Measurements from ENCODE around the gene GCSH. TPM values are rescaled to one million over a fixed set of nuclear protein-coding genes. Genes with fewer than 3 reads are reported as not detected.

GCSH gene
- polyA plus RNA-seq, 2 donors = 14.8 to 19.9 TPM

DNA sequence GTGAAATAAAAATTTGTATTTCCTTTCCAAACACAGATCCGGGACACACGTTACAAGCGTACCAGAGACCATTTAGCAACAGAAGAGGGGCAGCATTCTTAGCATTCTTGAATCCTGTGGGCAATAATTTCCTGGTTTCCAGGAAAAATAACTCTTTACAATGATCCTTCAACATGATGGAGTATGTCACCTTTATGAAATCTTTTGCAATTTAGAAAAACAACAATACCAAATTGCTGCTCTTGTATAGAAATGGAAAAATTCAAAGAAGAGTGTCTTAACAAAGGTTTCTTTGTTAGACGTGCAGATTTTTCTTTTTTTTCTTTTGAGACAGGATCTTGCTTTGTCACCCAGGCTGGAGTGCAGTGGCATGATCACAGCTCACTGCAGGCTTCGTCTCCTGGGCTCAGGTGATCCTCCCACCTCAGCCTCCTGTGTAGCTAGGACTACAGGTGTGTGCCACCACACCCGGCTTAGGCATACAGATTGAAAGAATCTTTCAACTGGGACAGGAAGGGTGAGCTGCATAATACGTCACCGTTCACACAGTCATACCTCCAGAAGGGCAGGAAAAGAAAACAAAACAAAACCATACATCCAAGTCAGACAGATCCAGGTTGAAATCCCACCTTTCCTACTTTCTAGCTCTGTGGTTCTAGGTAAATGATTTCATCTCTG is 10.8 kb upstream of the GCSH start:
- no peaks in the 10 kb centered on the region for H3K27me3 ChIP-seq (ENCODE audit: control insufficient read depth in 1 of 2, insufficient read depth in 2 of 2, low read length in 2 of 2)
- H3K4me3 ChIP-seq (ENCODE audit: low read depth in 1 of 2, low read length in 2 of 2) = no peak overlapping the region
- WGBS, 2 donors = 60 to 62% methylated on average over 8 of the region's 8 CpGs

DNA sequence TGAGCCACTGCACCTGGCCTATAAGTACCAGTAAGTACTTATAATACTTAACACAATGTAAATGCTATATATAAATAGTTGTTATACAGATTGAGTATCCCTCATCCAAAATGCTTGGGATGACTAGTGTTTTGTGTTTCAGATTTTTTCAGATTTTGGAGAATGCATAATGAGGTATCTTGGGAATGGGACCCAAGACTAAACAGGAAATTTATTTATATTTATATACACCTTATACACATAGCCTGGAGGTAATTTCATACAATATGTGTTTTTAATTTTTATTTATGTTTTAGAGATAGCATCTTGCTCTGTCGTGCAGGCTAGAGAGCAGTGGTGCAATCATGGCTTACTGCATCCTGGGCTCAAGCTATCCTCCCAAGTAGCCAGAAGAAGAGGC is 9.8 kb upstream of the GCSH start:
- no peaks in the 10 kb centered on the region for H3K9me3 ChIP-seq (ENCODE audit: control insufficient read depth in 2 of 2, insufficient read depth in 1 of 2, low read depth in 1 of 2, low read length in 1 of 2)
- H3K36me3 ChIP-seq (ENCODE audit: control insufficient read depth in 2 of 2, insufficient read depth in 2 of 2, low read length in 1 of 2) = no peaks in the 10 kb centered on the region
- H3K4me1 ChIP-seq (ENCODE audit: control insufficient read depth in 2 of 2, insufficient read depth in 2 of 2, low read length in 1 of 2) = no peaks in the 10 kb centered on the region
- no peaks in the 10 kb centered on the region for H3K27me3 ChIP-seq (ENCODE audit: control insufficient read depth in 1 of 2, insufficient read depth in 2 of 2, low read length in 2 of 2)
- H3K4me3 ChIP-seq (ENCODE audit: low read depth in 1 of 2, low read length in 2 of 2) = no peak overlapping the region
- WGBS, 2 donors = 83% methylated on average over 1 of the region's 1 CpG
- H3K27ac ChIP-seq (ENCODE audit: low read depth in 2 of 2, low read length in 1 of 2) = no peak overlapping the region

More for the DNA sequence above, 10.8 kb upstream of the GCSH start:
- Histone ChIP-seq H3K27ac (ENCODE audit: low read depth in 2 of 2, low read length in 1 of 2) (no peak overlapping the region), H3K4me1 (ENCODE audit: control insufficient read depth in 2 of 2, insufficient read depth in 2 of 2, low read length in 1 of 2) (no peaks in the 10 kb centered on the region), H3K36me3 (ENCODE audit: control insufficient read depth in 2 of 2, insufficient read depth in 2 of 2, low read length in 1 of 2) (no peaks in the 10 kb centered on the region), H3K9me3 (ENCODE audit: control insufficient read depth in 2 of 2, insufficient read depth in 1 of 2, low read depth in 1 of 2, low read length in 1 of 2) (no peaks in the 10 kb centered on the region)

DNA sequence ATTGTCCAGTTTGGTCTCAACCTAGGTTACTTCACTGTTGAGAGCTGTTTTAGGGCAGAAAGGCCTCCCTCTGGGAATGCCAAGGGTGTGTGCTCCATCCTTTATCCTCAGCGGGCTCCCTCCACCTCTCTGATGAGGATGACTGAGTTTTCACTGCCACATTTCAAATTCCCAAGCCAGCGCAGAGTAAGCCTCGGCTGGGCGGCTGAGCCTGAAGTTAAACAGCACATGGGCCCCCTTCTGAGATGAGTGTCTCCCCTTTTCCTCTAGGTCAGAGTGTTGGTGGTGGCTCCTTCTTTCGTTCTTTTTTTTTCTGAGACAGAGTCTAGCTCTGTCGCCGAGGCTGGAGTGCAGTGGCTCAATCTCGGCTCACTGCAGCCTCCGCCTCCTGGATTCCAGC is 5.5 kb upstream of the GCSH start:
- Histone ChIP-seq H3K27me3 (ENCODE audit: control insufficient read depth in 1 of 2, insufficient read depth in 2 of 2, low read length in 2 of 2) (no peaks in the 10 kb centered on the region), H3K27ac (ENCODE audit: low read depth in 2 of 2, low read length in 1 of 2) (no peak overlapping the region), H3K4me3 (ENCODE audit: low read depth in 1 of 2, low read length in 2 of 2) (no peak overlapping the region), H3K9me3 (ENCODE audit: control insufficient read depth in 2 of 2, insufficient read depth in 1 of 2, low read depth in 1 of 2, low read length in 1 of 2) (no peaks in the 10 kb centered on the region), H3K4me1 (ENCODE audit: control insufficient read depth in 2 of 2, insufficient read depth in 2 of 2, low read length in 1 of 2) (peaks cover 0 to 3% of the 10 kb centered on the region in 2 donors), H3K36me3 (ENCODE audit: control insufficient read depth in 2 of 2, insufficient read depth in 2 of 2, low read length in 1 of 2) (no peaks in the 10 kb centered on the region)
- 92 to 94% methylated on average over 9 of the region's 9 CpGs for WGBS, 2 donors

DNA sequence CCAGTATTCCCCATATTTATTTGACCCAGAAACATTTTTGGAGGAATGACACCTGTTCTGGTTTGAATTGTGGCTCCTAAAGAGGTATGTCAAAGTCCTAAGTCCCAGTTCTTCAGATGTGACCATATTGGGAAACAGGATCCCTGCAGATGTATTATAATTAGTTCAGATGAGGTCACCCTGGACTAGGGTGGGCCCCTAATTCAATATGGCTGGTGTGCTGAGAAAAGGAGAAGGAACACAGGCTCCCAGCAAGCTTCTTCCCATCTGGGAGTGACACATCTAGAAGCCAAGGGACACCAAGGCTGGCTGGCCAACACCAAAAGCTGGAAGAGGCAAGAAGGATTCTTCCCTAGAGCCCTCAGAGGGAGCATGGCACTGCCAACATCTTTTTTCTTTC is 3.8 kb upstream of the GCSH start:
- Histone ChIP-seq H3K9me3 (ENCODE audit: control insufficient read depth in 2 of 2, insufficient read depth in 1 of 2, low read depth in 1 of 2, low read length in 1 of 2) (no peaks in the 10 kb centered on the region), H3K27me3 (ENCODE audit: control insufficient read depth in 1 of 2, insufficient read depth in 2 of 2, low read length in 2 of 2) (no peaks in the 10 kb centered on the region), H3K36me3 (ENCODE audit: control insufficient read depth in 2 of 2, insufficient read depth in 2 of 2, low read length in 1 of 2) (no peaks in the 10 kb centered on the region), H3K27ac (ENCODE audit: low read depth in 2 of 2, low read length in 1 of 2) (no peak overlapping the region), H3K4me3 (ENCODE audit: low read depth in 1 of 2, low read length in 2 of 2) (no peak overlapping the region), H3K4me1 (ENCODE audit: control insufficient read depth in 2 of 2, insufficient read depth in 2 of 2, low read length in 1 of 2) (peaks cover 0 to 4% of the 10 kb centered on the region in 2 donors)

DNA sequence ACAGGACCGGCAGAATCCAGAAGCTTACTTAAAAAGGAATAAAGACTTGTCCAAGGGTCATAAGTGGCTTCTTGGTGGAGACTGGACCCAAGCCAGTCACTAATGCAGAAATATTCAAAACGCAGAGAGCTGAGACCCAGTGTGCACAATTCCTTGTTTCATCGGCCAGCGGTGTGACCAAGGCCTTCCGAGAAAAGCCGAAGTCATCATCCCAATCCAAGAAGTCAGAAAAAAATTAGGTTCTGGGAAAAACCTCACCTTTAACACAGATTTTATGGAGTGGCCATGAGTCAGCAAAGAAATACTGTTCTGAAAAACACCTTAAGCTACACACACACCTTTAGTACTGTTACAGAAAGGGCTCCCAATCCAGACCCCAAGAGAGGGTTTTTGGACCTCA is 1.0 kb upstream of the GCSH start:
- no peaks in the 10 kb centered on the region for H3K9me3 ChIP-seq (ENCODE audit: control insufficient read depth in 2 of 2, insufficient read depth in 1 of 2, low read depth in 1 of 2, low read length in 1 of 2)
- H3K27me3 ChIP-seq (ENCODE audit: control insufficient read depth in 1 of 2, insufficient read depth in 2 of 2, low read length in 2 of 2) = no peaks in the 10 kb centered on the region
- peaks cover 0 to 4% of the 10 kb centered on the region in 2 donors for H3K4me1 ChIP-seq (ENCODE audit: control insufficient read depth in 2 of 2, insufficient read depth in 2 of 2, low read length in 1 of 2)
- WGBS, 2 donors = 93 to 97% methylated on average over 6 of the region's 6 CpGs
- peak overlapping the region in 1 of 2 donors; percentile 20 for H3K4me3 ChIP-seq (ENCODE audit: low read depth in 1 of 2, low read length in 2 of 2)
- no peaks in the 10 kb centered on the region for H3K36me3 ChIP-seq (ENCODE audit: control insufficient read depth in 2 of 2, insufficient read depth in 2 of 2, low read length in 1 of 2)
- no peak overlapping the region for H3K27ac ChIP-seq (ENCODE audit: low read depth in 2 of 2, low read length in 1 of 2)

DNA sequence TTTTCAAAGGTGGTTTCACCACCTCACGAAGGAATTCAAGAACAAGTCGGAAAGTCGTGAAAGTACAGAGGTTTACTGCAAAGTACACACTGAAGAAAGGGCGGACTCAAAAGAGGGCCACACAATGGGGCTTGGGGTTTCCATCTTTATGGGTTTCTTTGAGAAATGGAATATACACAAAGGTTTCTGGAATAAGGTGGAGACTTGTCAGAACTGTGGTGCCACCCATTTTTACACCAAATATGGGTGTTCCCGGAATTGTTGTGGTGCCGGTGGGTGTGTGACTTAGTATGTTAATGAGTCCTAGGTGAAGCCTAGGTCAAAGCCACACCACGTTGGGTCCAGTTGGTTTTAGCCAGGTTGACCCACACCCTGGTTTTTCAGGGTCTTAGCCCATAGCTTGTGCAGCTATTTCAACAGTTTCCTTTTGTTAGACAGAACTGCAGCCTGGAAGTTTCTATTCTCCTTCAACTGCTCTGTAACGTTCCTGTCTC is 567 bp upstream of the GCSH start:
- peak overlapping the region; percentile 64 to 76 for H3K27ac ChIP-seq (ENCODE audit: low read depth in 2 of 2, low read length in 1 of 2)
- no peaks in the 10 kb centered on the region for H3K9me3 ChIP-seq (ENCODE audit: control insufficient read depth in 2 of 2, insufficient read depth in 1 of 2, low read depth in 1 of 2, low read length in 1 of 2)
- H3K36me3 ChIP-seq (ENCODE audit: control insufficient read depth in 2 of 2, insufficient read depth in 2 of 2, low read length in 1 of 2) = no peaks in the 10 kb centered on the region
- H3K27me3 ChIP-seq (ENCODE audit: control insufficient read depth in 1 of 2, insufficient read depth in 2 of 2, low read length in 2 of 2) = no peaks in the 10 kb centered on the region
- peak overlapping the region in 1 of 2 donors; percentile 20 for H3K4me3 ChIP-seq (ENCODE audit: low read depth in 1 of 2, low read length in 2 of 2)
- WGBS, 2 donors = 43 to 51% methylated on average over 8 of the region's 8 CpGs
- H3K4me1 ChIP-seq (ENCODE audit: control insufficient read depth in 2 of 2, insufficient read depth in 2 of 2, low read length in 1 of 2) = peaks cover 0 to 4% of the 10 kb centered on the region in 2 donors

DNA sequence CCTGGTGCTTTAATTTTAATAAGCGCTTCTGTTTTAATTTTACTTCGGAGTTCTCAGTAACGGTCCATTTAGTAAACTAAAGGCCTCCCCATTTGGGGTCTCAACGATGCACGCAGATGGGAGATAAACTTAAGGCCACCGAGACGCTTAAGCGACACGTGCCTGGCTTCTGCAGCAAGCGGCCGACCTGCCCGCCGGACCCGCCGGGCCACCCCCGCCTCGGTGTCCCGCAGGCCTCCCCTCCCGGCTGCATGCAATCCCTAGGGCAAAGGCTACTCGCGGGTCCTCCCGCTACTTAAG is 592 bp downstream of the GCSH start:
- Histone ChIP-seq H3K27ac (ENCODE audit: low read depth in 2 of 2, low read length in 1 of 2) (peak overlapping the region; percentile 76 to 78), H3K4me3 (ENCODE audit: low read depth in 1 of 2, low read length in 2 of 2) (peak overlapping the region; percentile 72 to 87)
- WGBS, 2 donors = 0 to 1% methylated on average over 22 of the region's 22 CpGs

DNA sequence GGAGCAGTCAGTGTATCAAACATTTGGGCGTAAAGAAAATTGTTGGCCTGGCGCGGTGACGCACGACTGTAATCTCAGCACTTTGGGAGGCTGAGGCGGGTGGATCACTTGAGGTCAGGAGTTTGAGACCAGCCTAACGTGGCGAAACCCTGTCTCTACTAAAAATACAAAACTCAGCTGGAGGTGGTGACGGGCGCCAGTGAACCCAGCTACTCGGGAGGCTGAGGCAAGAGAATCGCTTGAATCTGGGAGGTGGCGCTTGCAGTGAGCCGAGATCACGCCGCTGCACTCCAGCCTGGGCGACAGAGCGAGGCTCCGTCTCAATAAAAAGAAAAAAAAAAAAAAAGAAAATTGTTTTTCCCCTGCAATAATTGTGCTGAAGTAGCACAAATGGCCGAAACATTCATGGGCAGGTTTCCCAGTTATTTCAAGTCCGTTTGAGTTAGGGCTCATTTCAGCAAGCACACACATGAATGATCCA is 1.4 kb downstream of the GCSH start:
- 72 to 73% methylated on average over 21 of the region's 21 CpGs for WGBS, 2 donors

More for the DNA sequence above, 592 bp downstream of the GCSH start:
- no peaks in the 10 kb centered on the region for H3K27me3 ChIP-seq (ENCODE audit: control insufficient read depth in 1 of 2, insufficient read depth in 2 of 2, low read length in 2 of 2)
- H3K4me1 ChIP-seq (ENCODE audit: control insufficient read depth in 2 of 2, insufficient read depth in 2 of 2, low read length in 1 of 2) = peaks cover 0 to 4% of the 10 kb centered on the region in 2 donors
- no peaks in the 10 kb centered on the region for H3K36me3 ChIP-seq (ENCODE audit: control insufficient read depth in 2 of 2, insufficient read depth in 2 of 2, low read length in 1 of 2)
- no peaks in the 10 kb centered on the region for H3K9me3 ChIP-seq (ENCODE audit: control insufficient read depth in 2 of 2, insufficient read depth in 1 of 2, low read depth in 1 of 2, low read length in 1 of 2)

DNA sequence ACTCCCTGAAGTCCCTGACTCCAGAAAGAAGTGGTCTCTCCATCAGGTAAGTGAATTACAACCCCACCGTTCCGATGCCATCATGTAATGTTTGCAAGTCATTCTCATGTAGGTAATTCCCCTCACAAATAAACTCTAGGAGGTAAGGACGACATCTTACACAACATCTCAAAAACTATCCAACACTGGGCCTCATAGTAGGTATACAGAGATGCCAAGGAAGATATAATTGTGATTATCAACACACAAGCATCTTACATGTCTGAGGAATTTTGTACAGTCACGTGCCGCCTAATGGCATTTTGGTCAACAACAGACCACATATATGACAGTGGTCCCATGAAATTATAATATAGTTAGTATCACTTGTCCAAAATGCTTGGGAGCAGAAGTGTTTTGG is 7.4 kb downstream of the GCSH start:
- H3K4me3 ChIP-seq (ENCODE audit: low read depth in 1 of 2, low read length in 2 of 2) = no peak overlapping the region
- no peaks in the 10 kb centered on the region for H3K9me3 ChIP-seq (ENCODE audit: control insufficient read depth in 2 of 2, insufficient read depth in 1 of 2, low read depth in 1 of 2, low read length in 1 of 2)
- no peak overlapping the region for H3K27ac ChIP-seq (ENCODE audit: low read depth in 2 of 2, low read length in 1 of 2)
- H3K4me1 ChIP-seq (ENCODE audit: control insufficient read depth in 2 of 2, insufficient read depth in 2 of 2, low read length in 1 of 2) = no peaks in the 10 kb centered on the region
- H3K36me3 ChIP-seq (ENCODE audit: control insufficient read depth in 2 of 2, insufficient read depth in 2 of 2, low read length in 1 of 2) = no peaks in the 10 kb centered on the region
- 96% methylated on average over 5 of the region's 5 CpGs for WGBS, 2 donors
- no peaks in the 10 kb centered on the region for H3K27me3 ChIP-seq (ENCODE audit: control insufficient read depth in 1 of 2, insufficient read depth in 2 of 2, low read length in 2 of 2)

More for the DNA sequence above, 1.4 kb downstream of the GCSH start:
- Histone ChIP-seq H3K9me3 (ENCODE audit: control insufficient read depth in 2 of 2, insufficient read depth in 1 of 2, low read depth in 1 of 2, low read length in 1 of 2) (no peaks in the 10 kb centered on the region), H3K4me1 (ENCODE audit: control insufficient read depth in 2 of 2, insufficient read depth in 2 of 2, low read length in 1 of 2) (peaks cover 0 to 4% of the 10 kb centered on the region in 2 donors), H3K27me3 (ENCODE audit: control insufficient read depth in 1 of 2, insufficient read depth in 2 of 2, low read length in 2 of 2) (no peaks in the 10 kb centered on the region), H3K27ac (ENCODE audit: low read depth in 2 of 2, low read length in 1 of 2) (no peak overlapping the region), H3K36me3 (ENCODE audit: control insufficient read depth in 2 of 2, insufficient read depth in 2 of 2, low read length in 1 of 2) (no peaks in the 10 kb centered on the region), H3K4me3 (ENCODE audit: low read depth in 1 of 2, low read length in 2 of 2) (no peak overlapping the region)

DNA sequence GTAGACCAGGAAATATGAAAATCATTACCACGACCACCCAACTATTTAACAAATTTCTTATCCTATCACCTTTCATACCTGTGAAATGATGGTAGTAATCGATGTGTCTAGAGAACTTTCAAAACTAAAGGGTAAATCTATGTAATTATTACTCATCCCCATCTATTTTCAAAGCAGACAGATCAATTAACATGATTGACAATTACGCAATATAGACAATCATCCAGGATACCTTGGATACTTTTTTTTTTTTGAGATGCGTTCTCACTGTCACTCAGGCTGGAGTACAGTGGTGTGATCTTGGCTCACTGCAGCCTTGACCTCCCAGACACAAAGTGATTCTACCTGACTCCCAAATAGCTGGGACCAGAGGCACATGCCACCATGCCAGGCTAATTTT is 15.2 kb downstream of the GCSH start:
- WGBS, 2 donors = 93 to 94% methylated on average over 4 of the region's 4 CpGs
- Histone ChIP-seq H3K27me3 (ENCODE audit: control insufficient read depth in 1 of 2, insufficient read depth in 2 of 2, low read length in 2 of 2) (no peaks in the 10 kb centered on the region), H3K27ac (ENCODE audit: low read depth in 2 of 2, low read length in 1 of 2) (no peak overlapping the region), H3K9me3 (ENCODE audit: control insufficient read depth in 2 of 2, insufficient read depth in 1 of 2, low read depth in 1 of 2, low read length in 1 of 2) (no peaks in the 10 kb centered on the region), H3K4me1 (ENCODE audit: control insufficient read depth in 2 of 2, insufficient read depth in 2 of 2, low read length in 1 of 2) (no peaks in the 10 kb centered on the region), H3K36me3 (ENCODE audit: control insufficient read depth in 2 of 2, insufficient read depth in 2 of 2, low read length in 1 of 2) (no peaks in the 10 kb centered on the region), H3K4me3 (ENCODE audit: low read depth in 1 of 2, low read length in 2 of 2) (no peak overlapping the region)
